WTC11 (cell line): ENCODE results near the gene IL4I1. TPM values are rescaled to one million over a fixed set of nuclear protein-coding genes. Genes with fewer than 3 reads are reported as not detected.

ENCODE experiments used
- ATAC-seq: fragments of 200-7000 bp; cut with Tn5 transposase; 2 replicates; pipeline ENCODE4 v1.10.0; 2021; ENCODE audit warnings: mild to moderate bottlenecking, moderate library complexity
- CTCF ChIA-PET: fragments of 300-600 bp; sonication (Branson Sonifier 250); formaldehyde crosslinking; loops from one replicate; lab custom pipeline; 2021; ENCODE audit warnings: antibody characterized with exemption; lab: Charles Lee
- POLR2A ChIA-PET: fragments of 350-600 bp; sonication (Branson Sonifier 250); formaldehyde crosslinking; loops from one replicate; lab custom pipeline; 2021; ENCODE audit warnings: antibody characterized with exemption; lab: Charles Lee
- DNase-seq: peaks from one replicate; pipeline ENCODE4 v3.0.0; 2021; ENCODE audit warnings: low spot score
- H3K27ac Mint-ChIP-seq: 2 replicates; pipeline ENCODE4 v1.8.0; 2021; ENCODE audit warnings: mixed read lengths
- H3K27me3 Mint-ChIP-seq: 2 replicates; pipeline ENCODE4 v1.8.0; 2021; ENCODE audit warnings: low read depth, mild to moderate bottlenecking, moderate library complexity, mixed read lengths
- H3K36me3 Mint-ChIP-seq: 2 replicates; pipeline ENCODE4 v1.8.0; 2021; ENCODE audit warnings: mixed read lengths
- H3K4me1 Mint-ChIP-seq: 2 replicates; pipeline ENCODE4 v1.8.0; 2022; ENCODE audit warnings: mixed read lengths
- H3K4me3 Mint-ChIP-seq: 2 replicates; pipeline ENCODE4 v1.8.0; 2021; ENCODE audit warnings: mild to moderate bottlenecking, moderate library complexity, mixed read lengths
- H3K9me3 Mint-ChIP-seq: 2 replicates; pipeline ENCODE4 v1.8.0; 2021; ENCODE audit warnings: mixed read lengths
- CBFB ChIP-seq: sonication (generic); formaldehyde crosslinking; IDR thresholded peaks from 2 replicates; pipeline ENCODE4 v1.8.1; 2022; ENCODE audit warnings: mild to moderate bottlenecking, low read depth, missing genetic modification reagents
- CREB1 ChIP-seq: sonication (generic); formaldehyde crosslinking; IDR thresholded peaks from 2 replicates; pipeline ENCODE4 v1.8.0; 2023; ENCODE audit warnings: mild to moderate bottlenecking, missing genetic modification reagents
- ETV6 ChIP-seq: sonication (generic); formaldehyde crosslinking; IDR thresholded peaks from 2 replicates; pipeline ENCODE4 v1.8.1; 2022; ENCODE audit warnings: mild to moderate bottlenecking, missing genetic modification reagents
- FOXK1 ChIP-seq: sonication (generic); formaldehyde crosslinking; IDR thresholded peaks from 2 replicates; pipeline ENCODE4 v1.8.0; 2022; ENCODE audit warnings: mild to moderate bottlenecking, moderate library complexity, missing genetic modification reagents
- GTF2I ChIP-seq: fragments of 250-450 bp; sonication (Bioruptor Pico); conservative IDR thresholded peaks from 2 replicates; pipeline ENCODE4 v1.4.0; 2021; ENCODE audit warnings: mild to moderate bottlenecking
- JAZF1 ChIP-seq: fragments of 250-450 bp; sonication (Bioruptor Pico); IDR thresholded peaks from 2 replicates; pipeline ENCODE4 v1.9.0; 2021; ENCODE audit warnings: moderate library complexity, mild to moderate bottlenecking, inconsistent platforms
- MYBL2 ChIP-seq: sonication (generic); formaldehyde crosslinking; IDR thresholded peaks from 2 replicates; pipeline ENCODE4 v1.8.1; 2023; ENCODE audit warnings: mild to moderate bottlenecking, moderate library complexity, missing genetic modification reagents
- NFATC4 ChIP-seq: fragments of 250-450 bp; sonication (Bioruptor Pico); IDR thresholded peaks from 2 replicates; pipeline ENCODE4 v1.9.0; 2021; ENCODE audit warnings: mild to moderate bottlenecking
- NFE2L1 ChIP-seq: sonication (generic); formaldehyde crosslinking; IDR thresholded peaks from 2 replicates; pipeline ENCODE4 v1.8.1; 2023; ENCODE audit warnings: missing genetic modification reagents
- NFYB ChIP-seq: sonication (generic); formaldehyde crosslinking; conservative IDR thresholded peaks from 2 replicates; pipeline ENCODE4 v1.8.0; 2022; ENCODE audit warnings: low read depth, missing genetic modification reagents
- OVOL2 ChIP-seq: fragments of 250-450 bp; sonication (Bioruptor Pico); IDR thresholded peaks from 2 replicates; pipeline ENCODE4 v1.9.0; 2021; ENCODE audit warnings: mild to moderate bottlenecking, borderline replicate concordance
- PRRX2 ChIP-seq: fragments of 250-450 bp; sonication (Bioruptor Pico); IDR thresholded peaks from 2 replicates; pipeline ENCODE4 v1.8.0; 2021; ENCODE audit warnings: mild to moderate bottlenecking
- SMAD3 ChIP-seq: sonication (generic); formaldehyde crosslinking; IDR thresholded peaks from 2 replicates; pipeline ENCODE4 v1.8.0; 2022; ENCODE audit warnings: missing genetic modification reagents, mild to moderate bottlenecking, borderline replicate concordance
- SP1 ChIP-seq: sonication (generic); formaldehyde crosslinking; conservative IDR thresholded peaks from 2 replicates; pipeline ENCODE4 v1.8.1; 2022; ENCODE audit warnings: missing genetic modification reagents
- ZBTB21 ChIP-seq: sonication (generic); formaldehyde crosslinking; IDR thresholded peaks from 2 replicates; pipeline ENCODE4 v1.8.1; 2023; ENCODE audit warnings: mild to moderate bottlenecking, missing genetic modification reagents, borderline replicate concordance
- ZNF219 ChIP-seq: sonication (generic); formaldehyde crosslinking; IDR thresholded peaks from 2 replicates; pipeline ENCODE4 v1.8.0; 2023; ENCODE audit warnings: missing genetic modification reagents, mild to moderate bottlenecking, borderline replicate concordance
- ZNF317 ChIP-seq: sonication (generic); formaldehyde crosslinking; IDR thresholded peaks from 2 replicates; pipeline ENCODE4 v1.8.1; 2023; ENCODE audit warnings: low read depth, mild to moderate bottlenecking, moderate library complexity, missing genetic modification reagents, borderline replicate concordance
- total RNA-seq: library from RNA; stranded (reverse); gene quantifications from 3 replicates; pipeline ENCODE4 v1.2.3, GENCODE V29; 2021
- TF ChIP-seq, protein P1 (sequence below): sonication (generic); formaldehyde crosslinking; conservative IDR thresholded peaks from 2 replicates; pipeline ENCODE4 v1.8.1; 2022; ENCODE audit warnings: mild to moderate bottlenecking, missing genetic modification reagents
- TF ChIP-seq, protein P2 (sequence below): sonication (generic); formaldehyde crosslinking; IDR thresholded peaks from 2 replicates; pipeline ENCODE4 v1.8.0; 2022; ENCODE audit warnings: missing genetic modification reagents
- TF ChIP-seq, protein P3 (sequence below): sonication (generic); formaldehyde crosslinking; IDR thresholded peaks from 2 replicates; pipeline ENCODE4 v1.8.0; 2022; ENCODE audit warnings: mild to moderate bottlenecking, missing genetic modification reagents
- TF ChIP-seq, protein P4 (sequence below): fragments of 250-450 bp; sonication (Bioruptor Pico); IDR thresholded peaks from 2 replicates; pipeline ENCODE4 v1.9.0; 2021; ENCODE audit warnings: moderate library complexity, mild to moderate bottlenecking, inconsistent platforms, borderline replicate concordance
- TF ChIP-seq, protein P5 (sequence below): fragments of 250-450 bp; sonication (Bioruptor Pico); IDR thresholded peaks from 2 replicates; pipeline ENCODE4 v1.9.0; 2021; ENCODE audit warnings: mild to moderate bottlenecking
- TF ChIP-seq, protein P6 (sequence below): sonication (generic); formaldehyde crosslinking; IDR thresholded peaks from 2 replicates; pipeline ENCODE4 v1.8.1; 2023; ENCODE audit warnings: mild to moderate bottlenecking, moderate library complexity, missing genetic modification reagents
- TF ChIP-seq, protein P7 (sequence below): fragments of 250-450 bp; sonication (Bioruptor Pico); IDR thresholded peaks from 2 replicates; pipeline ENCODE4 v1.9.0; 2021; ENCODE audit warnings: mild to moderate bottlenecking
- TF ChIP-seq, protein P8 (sequence below): sonication (generic); formaldehyde crosslinking; IDR thresholded peaks from 2 replicates; pipeline ENCODE4 v1.8.0; 2023; ENCODE audit warnings: missing genetic modification reagents

Gene IL4I1
- total RNA-seq, 1 experiment from 2014 or later, result 0.83 TPM

DNA sequence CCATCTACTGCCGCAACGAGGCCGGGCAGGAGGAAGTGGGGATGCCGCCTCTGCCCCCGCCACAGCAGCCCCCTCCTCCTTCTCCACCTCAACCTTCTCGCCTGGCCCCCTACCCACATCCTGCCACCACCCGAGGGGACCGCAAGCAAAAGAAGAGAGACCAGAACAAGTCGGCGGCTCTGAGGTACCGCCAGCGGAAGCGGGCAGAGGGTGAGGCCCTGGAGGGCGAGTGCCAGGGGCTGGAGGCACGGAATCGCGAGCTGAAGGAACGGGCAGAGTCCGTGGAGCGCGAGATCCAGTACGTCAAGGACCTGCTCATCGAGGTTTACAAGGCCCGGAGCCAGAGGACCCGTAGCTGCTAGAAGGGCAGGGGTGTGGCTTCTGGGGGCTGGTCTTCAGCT is 36.0 kb upstream of the IL4I1 start:
- ATAC-seq, result no peak

DNA sequence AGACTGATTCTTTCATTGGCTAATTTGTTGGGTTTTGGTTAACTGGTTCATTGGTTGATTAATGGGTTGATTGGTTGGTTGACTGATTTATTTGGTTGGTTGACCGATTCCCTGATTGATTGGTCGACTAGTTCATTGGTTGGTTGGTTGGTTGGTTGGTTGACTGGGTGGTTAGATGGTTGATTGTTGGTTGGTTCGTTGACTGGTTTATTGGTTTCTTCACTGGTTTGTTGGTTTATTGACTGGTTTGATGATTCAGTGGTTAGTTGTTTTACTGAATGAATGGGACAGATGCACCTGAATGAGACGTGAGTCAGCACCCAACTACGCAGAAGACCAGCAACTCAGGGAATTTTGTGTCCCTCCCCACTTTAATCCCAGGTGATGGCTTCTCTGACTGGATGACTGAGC is 35.4 kb upstream of the IL4I1 start:
- ATAC-seq (no peak), DNase-seq (no peak)
- no peaks in the 10 kb centered on the region for H3K9me3 Mint-ChIP-seq
- ChIA-PET CTCF (no interaction called here), POLR2A (no interaction called here)
- TF ChIP-seq NFYB (CRISPR knock-in tag) (no peak), SMAD3 (CRISPR knock-in tag) (no peak), PRRX2 (CRISPR knock-in tag) (no peak), FOXK1 (CRISPR knock-in tag) (no peak), SP1 (CRISPR knock-in tag) (no peak), GTF2I (CRISPR knock-in tag) (no peak), ETV6 (no peak), ZBTB21 (no peak), ZNF317 (no peak), NFATC4 (CRISPR knock-in tag) (no peak), OVOL2 (no peak)
- TF ChIP-seq, protein P1, sequence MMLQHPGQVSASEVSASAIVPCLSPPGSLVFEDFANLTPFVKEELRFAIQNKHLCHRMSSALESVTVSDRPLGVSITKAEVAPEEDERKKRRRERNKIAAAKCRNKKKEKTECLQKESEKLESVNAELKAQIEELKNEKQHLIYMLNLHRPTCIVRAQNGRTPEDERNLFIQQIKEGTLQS (CRISPR knock-in tag), result no peak
- TF ChIP-seq, protein P2, sequence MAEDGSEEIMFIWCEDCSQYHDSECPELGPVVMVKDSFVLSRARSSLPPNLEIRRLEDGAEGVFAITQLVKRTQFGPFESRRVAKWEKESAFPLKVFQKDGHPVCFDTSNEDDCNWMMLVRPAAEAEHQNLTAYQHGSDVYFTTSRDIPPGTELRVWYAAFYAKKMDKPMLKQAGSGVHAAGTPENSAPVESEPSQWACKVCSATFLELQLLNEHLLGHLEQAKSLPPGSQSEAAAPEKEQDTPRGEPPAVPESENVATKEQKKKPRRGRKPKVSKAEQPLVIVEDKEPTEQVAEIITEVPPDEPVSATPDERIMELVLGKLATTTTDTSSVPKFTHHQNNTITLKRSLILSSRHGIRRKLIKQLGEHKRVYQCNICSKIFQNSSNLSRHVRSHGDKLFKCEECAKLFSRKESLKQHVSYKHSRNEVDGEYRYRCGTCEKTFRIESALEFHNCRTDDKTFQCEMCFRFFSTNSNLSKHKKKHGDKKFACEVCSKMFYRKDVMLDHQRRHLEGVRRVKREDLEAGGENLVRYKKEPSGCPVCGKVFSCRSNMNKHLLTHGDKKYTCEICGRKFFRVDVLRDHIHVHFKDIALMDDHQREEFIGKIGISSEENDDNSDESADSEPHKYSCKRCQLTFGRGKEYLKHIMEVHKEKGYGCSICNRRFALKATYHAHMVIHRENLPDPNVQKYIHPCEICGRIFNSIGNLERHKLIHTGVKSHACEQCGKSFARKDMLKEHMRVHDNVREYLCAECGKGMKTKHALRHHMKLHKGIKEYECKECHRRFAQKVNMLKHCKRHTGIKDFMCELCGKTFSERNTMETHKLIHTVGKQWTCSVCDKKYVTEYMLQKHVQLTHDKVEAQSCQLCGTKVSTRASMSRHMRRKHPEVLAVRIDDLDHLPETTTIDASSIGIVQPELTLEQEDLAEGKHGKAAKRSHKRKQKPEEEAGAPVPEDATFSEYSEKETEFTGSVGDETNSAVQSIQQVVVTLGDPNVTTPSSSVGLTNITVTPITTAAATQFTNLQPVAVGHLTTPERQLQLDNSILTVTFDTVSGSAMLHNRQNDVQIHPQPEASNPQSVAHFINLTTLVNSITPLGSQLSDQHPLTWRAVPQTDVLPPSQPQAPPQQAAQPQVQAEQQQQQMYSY (CRISPR knock-in tag), result no peak
- TF ChIP-seq, protein P3, sequence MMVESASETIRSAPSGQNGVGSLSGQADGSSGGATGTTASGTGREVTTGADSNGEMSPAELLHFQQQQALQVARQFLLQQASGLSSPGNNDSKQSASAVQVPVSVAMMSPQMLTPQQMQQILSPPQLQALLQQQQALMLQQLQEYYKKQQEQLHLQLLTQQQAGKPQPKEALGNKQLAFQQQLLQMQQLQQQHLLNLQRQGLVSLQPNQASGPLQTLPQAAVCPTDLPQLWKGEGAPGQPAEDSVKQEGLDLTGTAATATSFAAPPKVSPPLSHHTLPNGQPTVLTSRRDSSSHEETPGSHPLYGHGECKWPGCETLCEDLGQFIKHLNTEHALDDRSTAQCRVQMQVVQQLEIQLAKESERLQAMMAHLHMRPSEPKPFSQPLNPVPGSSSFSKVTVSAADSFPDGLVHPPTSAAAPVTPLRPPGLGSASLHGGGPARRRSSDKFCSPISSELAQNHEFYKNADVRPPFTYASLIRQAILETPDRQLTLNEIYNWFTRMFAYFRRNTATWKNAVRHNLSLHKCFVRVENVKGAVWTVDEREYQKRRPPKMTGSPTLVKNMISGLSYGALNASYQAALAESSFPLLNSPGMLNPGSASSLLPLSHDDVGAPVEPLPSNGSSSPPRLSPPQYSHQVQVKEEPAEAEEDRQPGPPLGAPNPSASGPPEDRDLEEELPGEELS (CRISPR knock-in tag), result no peak
- TF ChIP-seq, protein P4, sequence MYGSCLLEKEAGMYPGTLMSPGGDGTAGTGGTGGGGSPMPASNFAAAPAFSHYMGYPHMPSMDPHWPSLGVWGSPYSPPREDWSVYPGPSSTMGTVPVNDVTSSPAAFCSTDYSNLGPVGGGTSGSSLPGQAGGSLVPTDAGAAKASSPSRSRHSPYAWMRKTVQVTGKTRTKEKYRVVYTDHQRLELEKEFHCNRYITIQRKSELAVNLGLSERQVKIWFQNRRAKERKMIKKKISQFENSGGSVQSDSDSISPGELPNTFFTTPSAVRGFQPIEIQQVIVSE (CRISPR knock-in tag), result no peak
- TF ChIP-seq, protein P5, sequence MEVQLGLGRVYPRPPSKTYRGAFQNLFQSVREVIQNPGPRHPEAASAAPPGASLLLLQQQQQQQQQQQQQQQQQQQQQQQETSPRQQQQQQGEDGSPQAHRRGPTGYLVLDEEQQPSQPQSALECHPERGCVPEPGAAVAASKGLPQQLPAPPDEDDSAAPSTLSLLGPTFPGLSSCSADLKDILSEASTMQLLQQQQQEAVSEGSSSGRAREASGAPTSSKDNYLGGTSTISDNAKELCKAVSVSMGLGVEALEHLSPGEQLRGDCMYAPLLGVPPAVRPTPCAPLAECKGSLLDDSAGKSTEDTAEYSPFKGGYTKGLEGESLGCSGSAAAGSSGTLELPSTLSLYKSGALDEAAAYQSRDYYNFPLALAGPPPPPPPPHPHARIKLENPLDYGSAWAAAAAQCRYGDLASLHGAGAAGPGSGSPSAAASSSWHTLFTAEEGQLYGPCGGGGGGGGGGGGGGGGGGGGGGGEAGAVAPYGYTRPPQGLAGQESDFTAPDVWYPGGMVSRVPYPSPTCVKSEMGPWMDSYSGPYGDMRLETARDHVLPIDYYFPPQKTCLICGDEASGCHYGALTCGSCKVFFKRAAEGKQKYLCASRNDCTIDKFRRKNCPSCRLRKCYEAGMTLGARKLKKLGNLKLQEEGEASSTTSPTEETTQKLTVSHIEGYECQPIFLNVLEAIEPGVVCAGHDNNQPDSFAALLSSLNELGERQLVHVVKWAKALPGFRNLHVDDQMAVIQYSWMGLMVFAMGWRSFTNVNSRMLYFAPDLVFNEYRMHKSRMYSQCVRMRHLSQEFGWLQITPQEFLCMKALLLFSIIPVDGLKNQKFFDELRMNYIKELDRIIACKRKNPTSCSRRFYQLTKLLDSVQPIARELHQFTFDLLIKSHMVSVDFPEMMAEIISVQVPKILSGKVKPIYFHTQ (CRISPR knock-in tag), result no peak
- no peak overlapping the region for H3K27ac Mint-ChIP-seq
- peaks cover 21% of the 10 kb centered on the region for H3K4me1 Mint-ChIP-seq
- peaks cover 12% of the 10 kb centered on the region for H3K36me3 Mint-ChIP-seq
- H3K4me3 Mint-ChIP-seq, result no peak overlapping the region
- peaks cover 4% of the 10 kb centered on the region for H3K27me3 Mint-ChIP-seq

More for the DNA sequence above, 36.0 kb upstream of the IL4I1 start:
- no peak for DNase-seq
- ChIA-PET CTCF (interaction anchor here (1.3 to 1.4 kb wide), 2 partner anchors 24 to 44 kb away, joined by 3 to 4 read pairs; no protein-coding TSS in a partner anchor), POLR2A (no interaction called here)
- peaks cover 15% of the 10 kb centered on the region for H3K4me1 Mint-ChIP-seq
- no peaks in the 10 kb centered on the region for H3K9me3 Mint-ChIP-seq
- H3K36me3 Mint-ChIP-seq, result peaks cover 5% of the 10 kb centered on the region
- peaks cover 4% of the 10 kb centered on the region for H3K27me3 Mint-ChIP-seq
- no peak overlapping the region for H3K4me3 Mint-ChIP-seq
- H3K27ac Mint-ChIP-seq, result no peak overlapping the region
- TF ChIP-seq NFYB (CRISPR knock-in tag) (no peak), NFE2L1 (CRISPR knock-in tag) (no peak), CBFB (CRISPR knock-in tag) (no peak), NFATC4 (CRISPR knock-in tag) (no peak), ZNF219 (CRISPR knock-in tag) (no peak), JAZF1 (CRISPR knock-in tag) (no peak), MYBL2 (CRISPR knock-in tag) (no peak), CREB1 (CRISPR knock-in tag) (no peak)
- TF ChIP-seq, protein P6, sequence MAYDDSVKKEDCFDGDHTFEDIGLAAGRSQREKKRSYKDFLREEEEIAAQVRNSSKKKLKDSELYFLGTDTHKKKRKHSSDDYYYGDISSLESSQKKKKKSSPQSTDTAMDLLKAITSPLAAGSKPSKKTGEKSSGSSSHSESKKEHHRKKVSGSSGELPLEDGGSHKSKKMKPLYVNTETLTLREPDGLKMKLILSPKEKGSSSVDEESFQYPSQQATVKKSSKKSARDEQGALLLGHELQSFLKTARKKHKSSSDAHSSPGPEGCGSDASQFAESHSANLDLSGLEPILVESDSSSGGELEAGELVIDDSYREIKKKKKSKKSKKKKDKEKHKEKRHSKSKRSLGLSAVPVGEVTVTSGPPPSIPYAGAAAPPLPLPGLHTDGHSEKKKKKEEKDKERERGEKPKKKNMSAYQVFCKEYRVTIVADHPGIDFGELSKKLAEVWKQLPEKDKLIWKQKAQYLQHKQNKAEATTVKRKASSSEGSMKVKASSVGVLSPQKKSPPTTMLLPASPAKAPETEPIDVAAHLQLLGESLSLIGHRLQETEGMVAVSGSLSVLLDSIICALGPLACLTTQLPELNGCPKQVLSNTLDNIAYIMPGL (CRISPR knock-in tag), result no peak
- TF ChIP-seq, protein P7, sequence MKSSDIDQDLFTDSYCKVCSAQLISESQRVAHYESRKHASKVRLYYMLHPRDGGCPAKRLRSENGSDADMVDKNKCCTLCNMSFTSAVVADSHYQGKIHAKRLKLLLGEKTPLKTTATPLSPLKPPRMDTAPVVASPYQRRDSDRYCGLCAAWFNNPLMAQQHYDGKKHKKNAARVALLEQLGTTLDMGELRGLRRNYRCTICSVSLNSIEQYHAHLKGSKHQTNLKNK (CRISPR knock-in tag), result no peak
- TF ChIP-seq, protein P8, sequence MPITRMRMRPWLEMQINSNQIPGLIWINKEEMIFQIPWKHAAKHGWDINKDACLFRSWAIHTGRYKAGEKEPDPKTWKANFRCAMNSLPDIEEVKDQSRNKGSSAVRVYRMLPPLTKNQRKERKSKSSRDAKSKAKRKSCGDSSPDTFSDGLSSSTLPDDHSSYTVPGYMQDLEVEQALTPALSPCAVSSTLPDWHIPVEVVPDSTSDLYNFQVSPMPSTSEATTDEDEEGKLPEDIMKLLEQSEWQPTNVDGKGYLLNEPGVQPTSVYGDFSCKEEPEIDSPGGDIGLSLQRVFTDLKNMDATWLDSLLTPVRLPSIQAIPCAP (CRISPR knock-in tag), result no peak
- TF ChIP-seq, all 79 proteins: peak for 0
